ENCODE measurements around the gene SYDE2. TPM values are rescaled to one million over a fixed set of nuclear protein-coding genes. Genes with fewer than 3 reads are reported as not detected.

Gene SYDE2
- total RNA-seq, 1 donor from 2014 or later: 4.2 TPM

DNA sequence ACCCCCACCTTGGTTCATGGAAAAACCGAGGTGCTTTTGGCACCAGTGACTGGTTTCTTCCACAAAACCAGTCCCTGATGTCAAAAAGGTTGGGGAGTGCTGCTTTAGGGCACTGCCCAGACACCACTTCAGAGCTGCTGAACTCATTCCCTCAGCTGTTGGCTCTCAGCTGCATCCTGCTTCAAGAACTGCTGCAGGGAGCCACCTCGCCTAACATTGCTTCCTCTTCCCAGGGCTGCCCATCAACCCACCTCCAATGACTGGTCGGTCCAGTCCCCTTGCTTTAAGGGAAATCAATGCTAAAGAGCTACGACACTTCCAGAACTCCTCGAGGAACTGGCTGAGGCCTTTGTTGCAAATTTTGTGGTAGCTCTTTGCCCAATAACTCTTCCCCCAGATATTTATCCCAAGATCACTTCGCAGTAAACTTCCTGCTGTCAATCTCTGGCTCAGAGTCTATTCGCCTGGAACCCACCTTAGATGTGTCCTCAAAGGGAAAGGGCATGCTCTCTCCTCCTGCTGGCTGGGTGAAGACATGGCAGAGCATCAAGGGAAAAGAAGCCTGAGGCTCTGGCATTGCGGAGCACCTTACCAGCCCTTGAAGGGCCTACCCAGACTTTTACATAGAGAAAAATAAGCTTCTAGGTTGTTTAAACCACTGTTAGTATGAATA lies 29.6 kb upstream of the SYDE2 start:
- DNase-seq (ENCODE audit: low spot score): peak; percentile 6
- no peak for TF ChIP-seq CTCF (IDR thresholded peaks at IDR 0.05; ENCODE audit: unreplicated experiment)
- H3K36me3 Mint-ChIP-seq (ENCODE audit: low read depth, unreplicated experiment): no peaks in the 10 kb centered on the region
- H3K4me3 Mint-ChIP-seq (ENCODE audit: unreplicated experiment): no peak overlapping the region
- peaks cover 3% of the 10 kb centered on the region for H3K4me1 Mint-ChIP-seq (ENCODE audit: unreplicated experiment)
- no peaks in the 10 kb centered on the region for H3K27me3 Mint-ChIP-seq (ENCODE audit: unreplicated experiment)
- H3K9me3 Mint-ChIP-seq (ENCODE audit: unreplicated experiment): no peaks in the 10 kb centered on the region
- no peak overlapping the region for H3K27ac Mint-ChIP-seq (ENCODE audit: unreplicated experiment)

GRCh38 chr1:85229574-85230097 lies 28.8 kb upstream of the SYDE2 start:
- H3K27me3 Mint-ChIP-seq (ENCODE audit: unreplicated experiment): no peaks in the 10 kb centered on the region
- no peaks in the 10 kb centered on the region for H3K36me3 Mint-ChIP-seq (ENCODE audit: low read depth, unreplicated experiment)
- H3K4me1 Mint-ChIP-seq (ENCODE audit: unreplicated experiment): peaks cover 3% of the 10 kb centered on the region
- no peak overlapping the region for H3K27ac Mint-ChIP-seq (ENCODE audit: unreplicated experiment)
- no peak for DNase-seq (ENCODE audit: low spot score)
- H3K9me3 Mint-ChIP-seq (ENCODE audit: unreplicated experiment): no peaks in the 10 kb centered on the region
- TF ChIP-seq CTCF (IDR thresholded peaks at IDR 0.05; ENCODE audit: unreplicated experiment): no peak
- H3K4me3 Mint-ChIP-seq (ENCODE audit: unreplicated experiment): no peak overlapping the region

- Mint-ChIP-seq H3K36me3 (ENCODE audit: low read depth, unreplicated experiment) (no peaks in the 10 kb centered on the region), H3K4me3 (ENCODE audit: unreplicated experiment) (no peak overlapping the region), H3K27me3 (ENCODE audit: unreplicated experiment) (no peaks in the 10 kb centered on the region), H3K4me1 (ENCODE audit: unreplicated experiment) (peaks cover 3% of the 10 kb centered on the region), H3K27ac (ENCODE audit: unreplicated experiment) (no peak overlapping the region), H3K9me3 (ENCODE audit: unreplicated experiment) (no peaks in the 10 kb centered on the region)
- TF ChIP-seq CTCF (IDR thresholded peaks at IDR 0.05; ENCODE audit: unreplicated experiment): no peak
- no peak for DNase-seq (ENCODE audit: low spot score)
Measured at GRCh38 chr1:85228972-85229371, 28.2 kb upstream of the SYDE2 start.

DNA sequence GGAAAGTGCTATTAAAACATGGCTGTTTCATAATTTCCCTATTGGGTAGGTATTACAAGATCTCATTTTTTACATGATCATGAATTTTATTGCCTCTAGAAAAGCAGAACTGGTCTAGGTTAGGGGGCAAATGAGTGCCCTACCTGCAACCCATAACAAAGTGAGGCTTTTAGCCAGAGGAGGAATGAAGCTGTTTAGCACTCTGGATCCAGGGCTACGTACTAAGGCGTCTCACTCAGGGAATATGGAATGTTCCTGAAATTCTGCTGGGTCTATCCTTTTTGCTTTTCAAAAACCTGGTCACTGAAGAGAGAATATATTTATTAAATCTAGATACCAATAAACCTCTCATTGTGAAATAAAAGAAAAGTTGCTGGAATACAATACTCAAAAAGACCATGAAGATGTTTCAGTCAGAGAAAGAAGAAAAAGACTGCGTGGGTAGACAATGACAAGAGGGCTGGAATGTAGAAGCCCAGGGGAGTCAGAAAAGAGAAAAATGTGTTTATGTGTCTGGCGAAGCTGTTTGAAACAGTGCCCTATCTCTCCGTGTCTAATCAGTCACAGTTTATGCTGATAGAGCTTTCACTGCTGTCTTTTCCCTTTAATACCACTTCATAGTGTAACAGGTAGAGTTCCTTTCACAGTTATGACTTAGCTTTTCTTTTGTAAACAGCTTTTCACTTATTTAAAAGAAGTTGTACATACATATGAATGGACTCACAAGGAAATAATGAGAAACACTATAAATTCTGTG lies 25.0 kb upstream of the SYDE2 start:
- peaks cover 3% of the 10 kb centered on the region for H3K4me1 Mint-ChIP-seq (ENCODE audit: unreplicated experiment)
- no peaks in the 10 kb centered on the region for H3K36me3 Mint-ChIP-seq (ENCODE audit: low read depth, unreplicated experiment)
- no peak for TF ChIP-seq CTCF (IDR thresholded peaks at IDR 0.05; ENCODE audit: unreplicated experiment)
- no peaks in the 10 kb centered on the region for H3K9me3 Mint-ChIP-seq (ENCODE audit: unreplicated experiment)
- no peak for DNase-seq (ENCODE audit: low spot score)
- H3K27ac Mint-ChIP-seq (ENCODE audit: unreplicated experiment): no peak overlapping the region
- no peak overlapping the region for H3K4me3 Mint-ChIP-seq (ENCODE audit: unreplicated experiment)
- no peaks in the 10 kb centered on the region for H3K27me3 Mint-ChIP-seq (ENCODE audit: unreplicated experiment)

Measured in endothelial cell (in vitro differentiated cells).